CD4-positive, alpha-beta T cell treated with Interleukin-4 for 4 hours (primary cell): ENCODE measurements around the gene C1R.

Source experiments
- DNase-seq: peaks from one replicate; pipeline ENCODE4 v3.0.0-alpha.2; 2020

Gene C1R

DNA sequence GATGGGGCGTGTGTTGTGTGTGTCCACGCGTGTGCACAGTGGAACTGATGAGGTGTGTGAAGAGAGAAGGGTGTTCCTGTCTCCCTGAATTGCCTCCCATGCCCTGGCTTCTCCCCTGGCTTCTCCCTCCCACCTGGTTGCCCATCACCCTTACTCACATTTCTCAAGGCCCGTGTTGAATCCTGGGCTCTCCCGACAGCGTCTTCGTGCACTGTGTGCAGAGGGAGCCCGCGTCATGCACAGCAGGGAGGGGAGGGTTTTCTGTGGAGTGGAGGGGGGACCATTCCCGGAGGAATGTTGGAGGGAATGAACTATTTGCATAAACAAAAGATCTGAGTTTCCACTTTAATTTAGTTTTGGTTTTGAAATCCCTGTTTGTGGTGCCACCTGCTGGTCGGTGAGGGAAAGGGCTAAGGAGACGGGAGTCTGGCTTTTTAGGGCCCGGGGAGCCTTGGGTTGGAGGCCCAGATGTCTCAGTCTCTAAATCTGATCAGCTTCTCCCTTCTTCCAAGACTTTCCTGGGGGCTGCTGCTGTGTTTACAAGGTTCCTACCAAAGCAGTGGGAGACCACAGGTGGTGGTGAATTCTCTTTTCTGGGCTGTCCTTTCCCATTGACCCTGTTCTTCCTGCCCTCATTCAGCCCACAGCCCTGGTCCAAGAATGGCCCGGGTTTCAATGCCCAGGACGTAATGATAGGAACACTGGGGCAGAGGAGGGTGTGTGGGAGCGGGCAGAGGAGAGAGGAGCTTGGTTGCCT is at the start of gene C1R:
C1R (minus strand) TSS at position 217 of the 757 bp plus-strand sequence; CDS start at position 160, 57 bp downstream.
- peak; percentile 65 for DNase-seq

DNA sequence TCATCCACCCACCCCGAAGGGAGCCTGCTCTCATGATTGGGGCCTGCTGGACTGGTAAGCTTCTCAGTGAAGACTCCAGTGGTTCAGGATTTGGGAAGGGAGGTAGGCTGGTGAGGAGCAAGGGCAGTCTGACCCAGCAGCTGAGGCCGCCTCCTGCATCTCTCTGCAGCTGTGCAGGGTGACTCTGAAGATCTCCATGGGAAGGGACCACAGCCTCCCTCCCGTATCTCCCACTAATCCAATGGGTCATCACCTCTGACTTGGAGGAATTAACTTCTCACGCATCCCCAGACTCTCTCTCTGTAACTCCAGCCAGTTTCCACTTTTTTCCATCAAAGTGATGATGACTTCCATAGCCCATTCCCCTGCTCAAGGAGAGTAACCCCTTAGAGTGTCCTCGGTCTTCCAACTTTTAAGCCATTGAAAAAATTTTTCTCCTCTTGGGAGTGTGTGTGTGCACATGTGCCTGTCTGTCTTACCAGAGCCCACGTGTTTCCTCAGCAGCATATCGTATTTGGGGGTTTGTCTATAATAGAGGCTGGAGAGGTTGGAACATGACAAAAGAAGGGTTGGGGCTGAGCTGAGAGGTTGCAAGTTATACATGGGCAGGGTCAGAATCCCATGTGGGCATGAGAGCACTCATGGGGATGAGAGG is 49.2 kb upstream of the C1R start:
- DNase-seq, result no peak

DNA sequence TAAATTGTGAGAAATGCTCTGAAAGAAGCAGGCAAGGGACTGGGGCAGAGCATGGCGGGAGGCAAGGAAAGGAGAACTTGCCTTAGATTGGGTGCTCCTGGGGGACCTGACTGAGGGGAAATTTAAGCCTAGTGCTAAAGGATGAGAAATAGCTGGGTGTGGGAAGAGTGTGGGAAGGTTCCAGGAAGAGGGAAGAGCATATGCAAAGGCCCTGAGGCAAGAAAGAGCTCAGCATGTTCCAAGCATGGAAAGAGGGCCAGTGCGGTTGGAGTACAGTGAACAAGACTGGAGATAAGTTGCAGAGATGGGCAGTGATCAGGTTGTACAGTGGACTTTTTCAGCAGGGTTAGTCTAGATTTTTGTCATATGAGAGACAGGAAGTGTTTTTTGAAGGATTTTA is 47.0 kb upstream of the C1R start:
- no peak for DNase-seq

DNA sequence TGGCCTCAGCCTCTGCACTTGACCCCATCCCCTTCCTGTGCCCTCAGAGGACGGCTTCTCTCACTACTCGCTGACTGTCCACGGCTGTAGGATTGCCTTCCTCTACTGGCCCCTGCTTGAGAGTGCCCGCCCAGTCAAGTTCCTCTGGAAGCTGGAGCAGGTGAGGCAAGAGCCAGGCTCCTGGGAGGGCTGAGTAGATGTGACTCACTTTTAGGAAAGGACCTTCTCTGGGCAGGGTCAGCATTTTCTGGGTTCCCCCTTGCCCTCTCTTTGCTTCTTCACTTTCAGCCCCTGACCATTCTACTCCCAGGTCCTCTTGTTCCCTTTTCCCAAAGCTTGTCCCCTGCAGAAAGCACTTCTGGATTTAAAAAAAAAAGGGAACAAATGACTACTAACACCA is 45.7 kb upstream of the C1R start:
- no peak for DNase-seq

DNA sequence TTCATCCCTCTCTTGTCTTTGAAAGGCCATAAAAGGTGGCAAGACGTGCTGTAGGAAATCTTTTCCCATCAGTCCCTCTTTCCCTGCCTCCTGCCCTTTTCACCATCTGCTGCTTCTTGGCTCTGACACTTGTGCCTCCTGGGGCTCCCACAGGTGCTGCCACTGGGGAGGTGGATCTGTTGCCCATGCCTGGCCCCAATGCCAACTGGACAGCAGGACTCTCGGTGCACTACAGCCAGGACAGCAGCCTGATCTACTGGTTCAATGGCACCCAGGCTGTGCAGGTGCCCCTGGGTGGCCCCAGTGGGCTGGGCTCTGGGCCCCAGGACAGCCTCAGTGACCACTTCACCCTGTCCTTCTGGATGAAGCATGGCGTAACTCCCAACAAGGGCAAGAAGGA is 44.4 kb upstream of the C1R start:
- DNase-seq, result no peak

DNA sequence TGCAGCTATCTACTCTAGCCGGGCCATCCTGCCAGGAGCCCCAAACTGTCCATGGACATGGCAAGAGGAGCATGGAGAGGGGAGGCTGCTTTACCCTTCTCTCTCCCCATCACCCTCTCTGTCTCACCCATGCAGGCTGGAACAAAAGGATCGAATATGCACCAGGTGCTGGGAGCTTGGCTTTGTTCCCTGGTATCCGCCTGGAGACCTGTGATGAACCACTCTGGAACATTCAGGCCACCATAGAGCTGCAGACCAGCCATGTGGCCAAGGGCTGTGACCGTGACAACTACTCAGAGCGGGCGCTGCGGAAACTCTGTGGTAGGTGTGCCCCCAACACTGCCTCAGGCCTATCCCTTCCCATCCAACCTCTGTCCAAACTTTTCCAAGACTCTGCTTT is 43.8 kb upstream of the C1R start:
- DNase-seq, result no peak

DNA sequence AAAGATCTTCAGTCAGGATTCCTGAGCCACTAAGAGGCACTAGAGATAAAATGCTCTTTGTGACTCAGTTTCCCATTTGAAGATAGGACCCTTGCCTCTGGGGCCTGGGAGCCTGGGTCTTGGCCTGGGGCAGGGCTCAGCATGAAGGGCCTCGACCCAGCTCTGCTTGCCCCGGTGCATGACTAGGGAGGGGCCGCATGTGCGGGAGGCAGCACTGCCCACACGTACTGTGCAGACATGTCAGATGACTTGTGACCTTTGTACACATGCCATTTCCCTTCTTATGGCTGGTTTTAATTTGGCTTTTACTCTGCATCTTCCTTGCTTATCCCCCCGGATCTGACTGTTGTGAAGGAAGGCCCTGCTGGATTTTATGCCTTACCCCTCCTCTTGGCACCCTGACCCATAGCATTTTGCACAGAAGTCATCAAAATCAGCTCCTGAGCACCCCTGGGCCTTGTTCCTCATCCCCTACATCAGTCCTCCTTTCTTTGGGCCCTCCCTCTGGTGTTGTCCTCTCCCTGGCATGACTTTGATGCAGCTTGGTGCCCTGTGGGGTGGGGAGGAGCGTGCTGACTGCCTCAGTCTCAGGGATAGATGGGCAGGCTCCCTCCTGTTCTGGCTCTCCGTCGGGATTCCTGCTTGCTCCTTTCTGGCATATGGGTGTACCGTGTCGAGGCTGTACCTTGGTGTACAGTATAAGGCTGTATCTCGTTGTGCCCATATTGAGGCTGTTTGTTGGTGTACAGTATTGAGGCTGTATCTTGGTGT is 42.3 kb upstream of the C1R start:
- no peak for DNase-seq

DNA sequence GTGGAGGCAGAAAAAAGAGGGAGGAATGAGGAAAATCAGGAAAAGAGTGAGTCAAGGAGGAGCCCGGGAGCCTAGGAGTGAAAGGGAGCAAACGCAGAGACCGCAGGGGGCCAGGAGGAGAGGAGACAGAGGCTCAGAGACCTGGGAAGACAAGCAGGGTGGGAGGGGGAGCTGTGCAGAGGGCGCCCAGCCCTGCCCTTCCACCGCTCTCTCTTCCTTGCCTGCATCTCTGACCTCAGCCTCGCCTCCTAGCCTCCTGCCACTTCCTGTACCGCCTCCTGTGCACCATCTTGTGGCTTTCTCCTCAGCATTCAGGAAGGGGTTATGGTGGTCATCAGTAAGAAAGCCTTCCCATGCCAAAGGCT is 39.2 kb upstream of the C1R start:
- DNase-seq, result peak; percentile 5

DNA sequence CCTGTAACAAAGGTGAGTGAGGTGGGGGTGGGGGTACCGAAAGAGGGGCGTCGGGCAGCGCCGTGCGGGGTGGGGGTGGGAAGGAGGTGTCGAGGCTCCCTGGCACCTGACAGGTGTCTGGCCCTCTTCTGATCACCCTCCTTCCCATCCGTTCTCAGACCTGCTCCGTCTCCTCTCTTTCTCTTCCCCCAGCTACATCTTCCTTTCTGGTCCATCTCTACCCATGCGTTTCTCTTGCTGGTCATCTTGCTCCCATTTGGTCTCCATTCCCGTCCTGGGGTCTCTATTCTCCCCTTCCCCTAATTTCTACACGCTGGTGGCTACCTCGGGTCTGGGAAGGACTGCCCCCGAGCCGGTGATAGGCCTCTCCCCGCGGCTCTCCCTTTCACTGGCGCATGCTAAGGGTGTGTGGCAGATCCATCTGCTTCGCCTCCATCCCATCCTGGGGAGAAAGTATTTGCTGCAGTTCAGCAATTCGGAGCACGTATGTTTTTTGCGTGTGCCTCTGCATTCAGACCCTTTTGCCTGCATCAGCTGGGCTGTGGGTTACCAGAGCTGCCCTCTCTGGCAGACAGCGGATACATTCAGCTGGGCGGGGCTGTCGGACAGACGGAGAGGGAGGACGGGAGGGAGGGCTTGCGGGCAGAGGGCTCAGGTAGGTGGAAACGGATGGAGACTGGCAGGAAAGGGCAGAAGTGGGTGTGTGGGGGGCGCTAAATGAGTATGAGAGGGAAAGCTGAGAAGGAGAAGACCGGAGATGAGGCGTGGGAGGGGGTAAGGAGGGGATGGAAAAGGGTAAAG is 38.7 kb upstream of the C1R start:
- DNase-seq, result peak; percentile 45

DNA sequence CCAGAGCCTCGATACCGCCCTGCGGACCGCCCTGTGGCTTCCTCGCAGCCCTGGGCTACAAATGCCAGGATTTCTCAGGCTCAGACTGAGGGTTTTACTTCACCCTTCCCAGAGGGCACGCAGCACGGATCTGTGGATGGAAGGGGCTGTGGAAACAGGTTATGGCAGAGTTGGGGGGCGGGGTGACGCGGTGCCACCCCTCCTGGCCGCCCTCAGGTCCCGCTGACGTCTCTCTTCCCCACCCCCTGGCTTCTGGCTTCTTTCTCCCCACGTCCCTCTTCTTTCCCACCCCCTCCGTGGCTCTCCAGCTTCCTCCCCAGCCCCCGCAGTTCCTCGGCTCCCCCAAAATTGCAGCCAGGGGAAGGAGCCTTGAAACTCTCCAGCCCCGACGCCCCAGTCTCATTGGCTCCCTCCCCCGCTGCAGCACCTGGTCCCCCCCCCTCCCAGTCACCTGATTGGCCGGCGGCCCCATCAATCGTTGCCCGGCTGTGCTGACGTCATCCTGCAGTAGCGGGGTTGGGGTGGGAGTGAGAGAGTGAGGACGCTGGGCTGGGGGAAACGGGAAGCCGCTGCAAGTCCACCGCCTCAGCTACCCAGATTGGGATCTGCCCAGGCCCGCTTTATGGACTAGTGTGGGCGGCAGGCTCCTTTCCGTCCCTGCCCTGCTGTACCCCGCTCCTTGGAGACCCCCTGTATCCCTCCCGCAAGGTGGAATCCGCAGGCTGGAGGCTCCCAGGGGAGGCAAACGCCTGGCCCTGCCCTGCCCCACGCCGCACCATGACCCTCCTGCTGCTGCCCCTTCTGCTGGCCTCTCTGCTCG is 37.8 kb upstream of the C1R start, which contains the start of gene CLSTN3:
CLSTN3 (plus strand) TSS at position 500 of the 820 bp plus-strand sequence; CDS start at position 778, 278 bp downstream.
- DNase-seq, result peak; percentile 90

DNA sequence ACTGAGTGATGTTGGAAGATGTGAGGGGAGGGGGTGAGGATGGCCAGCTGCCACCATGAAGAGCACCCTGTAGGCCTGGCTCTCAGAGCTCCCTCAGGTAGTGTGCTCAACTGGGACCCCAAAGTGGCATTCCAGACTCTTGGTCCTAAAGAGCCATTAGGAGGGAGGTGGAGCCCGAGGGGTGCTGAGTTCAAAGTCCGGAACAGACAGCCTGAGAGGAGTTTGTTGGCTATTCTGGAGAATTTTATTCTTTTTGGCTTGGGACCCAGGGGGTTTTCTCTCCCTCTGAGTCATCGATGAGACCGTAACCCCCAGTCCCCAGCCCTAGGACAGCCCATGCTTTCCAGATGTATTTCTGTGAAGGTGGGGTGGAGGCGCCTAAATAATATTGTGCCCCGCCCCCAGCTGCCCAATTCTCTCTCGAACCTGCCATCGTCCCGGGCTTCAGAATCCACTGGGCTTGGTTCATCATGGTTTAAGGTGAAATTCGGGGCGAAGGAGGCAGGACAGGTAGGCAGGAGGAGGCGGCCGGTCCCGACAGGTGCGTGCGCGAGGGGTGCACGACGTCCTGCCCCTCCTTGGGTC is 37.1 kb upstream of the C1R start:
- DNase-seq, result peak; percentile 16

DNA sequence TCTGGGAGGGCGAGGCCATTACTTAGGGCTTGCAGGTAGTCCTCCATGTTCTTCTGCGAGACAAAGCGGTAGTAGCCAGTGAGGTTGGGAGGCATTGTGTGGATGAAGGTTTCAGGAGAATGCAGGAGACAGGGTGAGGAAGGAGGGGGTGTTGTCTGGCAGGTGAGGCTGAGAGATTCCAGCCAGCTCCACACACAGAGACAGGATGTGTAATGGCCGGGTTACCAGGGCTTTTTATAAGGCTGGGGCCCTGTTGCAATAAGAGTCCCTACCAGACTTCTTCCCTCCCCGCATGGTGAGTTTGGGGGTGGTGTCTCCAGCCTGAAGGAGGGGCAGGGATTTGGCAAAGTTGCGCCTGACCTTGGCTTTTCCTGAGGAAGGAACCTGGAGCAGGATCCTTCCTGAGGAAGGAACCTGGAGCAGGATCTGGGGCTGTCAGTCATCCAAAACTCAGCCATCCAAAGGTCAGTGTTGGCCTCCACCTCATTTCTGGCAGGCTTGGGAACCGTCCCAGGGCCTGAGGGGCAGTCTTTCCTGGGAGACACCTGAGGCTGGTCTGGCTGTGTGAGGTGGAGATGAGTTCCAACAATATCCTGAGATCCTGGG is 36.5 kb upstream of the C1R start, which contains the start of gene RBP5:
RBP5 (minus strand) TSS at position 209 of the 606 bp plus-strand sequence; CDS start at position 95, 114 bp downstream.
- DNase-seq, result no peak

DNA sequence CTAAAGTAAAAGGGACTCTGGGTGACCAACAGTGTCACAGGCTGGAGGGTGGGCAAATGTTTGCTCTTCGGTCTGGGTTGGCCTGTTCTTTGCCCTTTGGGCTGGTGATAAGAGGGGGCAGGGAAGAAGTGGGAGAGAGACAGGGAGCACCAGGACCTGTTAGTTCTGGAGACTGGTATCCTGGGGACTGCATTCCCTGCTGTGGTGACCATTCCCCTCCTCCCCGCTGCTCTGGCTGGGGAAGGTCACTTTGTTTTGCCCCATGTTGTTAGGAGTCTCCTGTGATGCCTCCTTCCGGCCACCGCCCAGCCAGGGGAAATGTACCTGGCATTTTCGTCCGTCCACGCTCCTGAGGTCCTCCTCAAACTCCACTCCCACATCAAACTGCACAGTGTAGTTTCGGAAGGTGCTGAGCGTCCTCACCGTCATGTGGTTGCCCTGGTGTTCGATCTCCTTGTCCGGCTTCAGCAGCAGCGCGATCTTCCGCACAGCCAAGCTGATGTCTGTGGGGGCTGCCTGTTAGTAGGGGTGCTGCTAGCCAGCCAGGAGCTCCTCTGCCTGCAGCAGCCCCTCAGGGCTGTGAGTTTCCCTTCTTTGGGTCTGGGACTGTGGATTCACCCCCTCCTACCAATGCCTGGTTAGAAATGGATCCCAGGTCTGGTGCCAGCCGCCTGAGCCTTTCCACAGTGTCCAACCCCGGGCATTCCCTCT is 35.8 kb upstream of the C1R start:
- DNase-seq, result no peak

DNA sequence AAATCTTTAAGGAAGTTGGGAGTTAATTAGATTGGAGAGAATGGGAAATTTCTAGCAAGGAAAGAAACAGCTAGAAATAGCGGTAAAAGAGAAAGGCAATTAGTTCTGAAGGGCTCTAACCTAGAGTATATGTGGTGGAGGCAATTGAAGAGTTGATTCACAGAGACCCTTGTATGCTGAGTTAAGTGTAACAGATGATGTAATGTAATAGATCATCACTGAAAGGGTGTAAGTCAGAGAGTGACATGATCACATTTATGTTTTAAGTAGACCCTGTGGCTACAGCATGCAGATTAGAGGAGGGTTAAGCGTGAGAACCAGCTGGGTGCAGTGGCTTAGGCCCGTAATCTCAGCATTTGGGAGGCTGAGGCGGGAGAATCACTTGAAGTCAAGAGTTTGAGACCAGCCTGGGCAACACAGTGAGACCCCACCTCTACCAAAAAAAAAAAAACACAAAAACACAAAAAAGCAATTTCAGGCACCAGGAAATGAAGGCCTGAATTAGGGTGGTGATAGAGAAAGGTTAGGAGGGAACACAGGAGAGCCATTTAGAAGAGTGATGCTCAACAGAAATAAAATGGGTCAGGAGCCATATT is 33.5 kb upstream of the C1R start:
- no peak for DNase-seq

DNA sequence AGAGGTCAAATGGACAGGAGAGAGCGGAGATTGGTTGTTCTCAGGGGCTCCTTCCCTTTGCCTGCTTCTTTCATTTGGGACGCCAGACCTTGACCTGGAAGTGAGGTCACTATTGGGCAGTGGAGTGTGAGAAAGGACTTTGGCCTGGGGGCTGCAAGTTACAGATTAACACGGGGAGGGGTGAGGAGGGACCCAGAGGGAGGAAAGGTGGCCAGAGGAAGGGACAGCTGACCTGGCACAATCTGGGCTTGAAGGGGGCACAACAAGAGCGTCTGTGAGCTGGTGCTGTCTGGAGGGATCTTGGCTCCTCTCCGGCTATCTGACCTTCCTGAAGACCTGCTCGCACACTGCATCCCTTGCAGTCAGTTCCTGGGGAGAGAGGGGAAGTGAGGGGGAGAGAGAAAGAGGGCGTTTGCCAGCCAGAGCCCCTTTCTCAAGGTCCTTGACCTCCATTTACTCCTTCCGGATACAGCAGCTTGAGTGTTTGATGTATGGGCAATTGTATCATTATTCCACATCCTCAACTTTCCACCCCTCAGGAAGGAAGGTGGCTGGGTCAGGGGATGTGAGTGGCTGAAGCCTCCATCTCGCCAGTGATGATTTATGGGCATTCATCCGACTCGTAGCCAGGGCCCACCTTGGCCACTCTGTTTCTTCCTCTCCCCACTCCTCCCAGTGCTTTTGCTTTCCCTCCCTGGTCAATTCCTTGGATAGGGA is 31.7 kb upstream of the C1R start:
- DNase-seq, result no peak

DNA sequence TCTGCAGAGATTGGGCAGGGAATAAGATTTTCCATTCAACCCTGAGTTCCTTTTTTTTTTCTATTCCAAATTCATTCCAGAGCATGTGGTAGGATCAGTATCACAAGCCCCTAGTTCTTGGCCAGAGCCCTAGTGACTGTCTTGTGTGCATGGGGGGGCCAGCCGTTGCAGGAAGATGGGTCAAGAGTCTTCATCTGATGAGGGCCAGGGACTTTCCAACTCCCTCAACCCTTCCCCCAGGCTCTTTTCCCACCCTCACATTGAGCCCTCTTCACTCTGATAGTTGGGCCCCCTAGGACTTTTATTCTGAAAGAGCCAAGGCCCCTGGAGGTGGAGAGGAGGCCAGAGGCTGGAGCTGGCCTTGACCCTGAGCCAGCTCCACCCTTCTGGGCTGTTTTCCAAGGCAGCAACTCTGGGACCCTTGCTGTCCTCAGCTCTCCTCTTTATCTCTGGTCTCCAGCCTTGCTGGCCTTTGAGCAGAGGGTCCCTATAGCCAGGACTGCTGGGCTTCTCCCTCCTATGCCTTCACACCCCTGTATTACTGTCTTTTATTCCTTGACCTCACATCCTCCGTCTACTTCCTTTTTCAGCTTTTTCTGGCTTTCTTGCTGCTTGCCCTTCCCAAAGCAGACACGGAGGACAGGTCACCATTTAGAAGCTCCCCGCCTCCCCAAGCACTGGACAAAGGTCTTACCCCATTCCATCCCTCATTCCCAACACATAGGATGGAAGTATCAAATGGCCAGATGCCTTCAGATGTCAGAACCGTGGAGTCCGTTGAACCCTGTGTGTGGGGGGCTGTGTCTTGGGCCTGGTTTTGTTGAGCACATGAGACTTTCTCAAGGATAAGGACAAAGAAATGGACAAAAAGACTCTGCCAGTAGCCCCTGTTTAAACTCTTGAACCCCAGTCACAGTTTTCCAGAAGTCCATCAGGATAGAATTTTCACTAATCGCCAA is 30.8 kb upstream of the C1R start:
- no peak for DNase-seq

DNA sequence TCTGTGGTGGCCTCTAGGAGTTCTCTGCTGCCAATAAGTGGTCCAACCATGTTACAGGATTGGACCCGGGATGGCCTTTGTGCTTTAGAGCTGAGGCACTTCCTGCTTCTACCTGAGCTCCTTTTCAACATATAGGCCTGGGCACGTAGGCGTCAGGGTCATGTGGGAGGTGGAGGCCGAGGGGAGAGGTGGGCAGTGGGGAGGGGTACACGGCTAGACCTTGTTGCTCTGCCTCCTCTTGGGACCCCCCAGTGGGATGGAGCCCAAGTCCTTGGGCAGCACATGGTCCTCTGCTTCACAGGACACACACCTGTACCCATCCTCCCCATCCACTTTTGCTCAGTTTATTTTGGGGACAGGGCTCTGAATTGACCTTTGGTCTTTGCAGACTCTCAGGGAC is 29.1 kb upstream of the C1R start:
- DNase-seq, result no peak

DNA sequence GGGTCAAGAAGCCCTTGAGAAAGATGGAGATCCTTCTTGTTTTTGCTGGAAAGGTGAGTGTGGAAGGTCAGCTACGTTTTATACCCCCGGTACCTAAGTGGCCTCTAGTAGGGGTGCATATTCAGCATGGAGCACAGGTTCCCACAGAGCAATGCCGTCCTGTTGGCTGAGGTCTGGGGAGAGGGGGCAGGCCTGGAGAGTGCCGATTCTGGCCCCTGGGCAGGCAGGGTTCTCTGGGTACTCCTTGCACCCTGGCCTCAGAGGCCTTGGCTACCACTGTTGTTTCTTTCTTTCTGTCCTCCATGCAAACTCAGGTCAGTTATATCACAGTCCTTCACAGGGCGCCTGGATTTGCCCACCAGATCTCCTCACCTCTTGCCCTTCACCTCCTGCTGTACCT is 27.9 kb upstream of the C1R start:
- DNase-seq, result no peak
